Superior temporal gyrus (tissue), 1 donor: Measurements from ENCODE around the gene C16orf96.

Experiments used
- DNase-seq: peaks from one replicate; pipeline ENCODE4 v3.0.0-alpha.2; 2016; ENCODE audit errors: extremely low spot score

C16orf96 gene

DNA sequence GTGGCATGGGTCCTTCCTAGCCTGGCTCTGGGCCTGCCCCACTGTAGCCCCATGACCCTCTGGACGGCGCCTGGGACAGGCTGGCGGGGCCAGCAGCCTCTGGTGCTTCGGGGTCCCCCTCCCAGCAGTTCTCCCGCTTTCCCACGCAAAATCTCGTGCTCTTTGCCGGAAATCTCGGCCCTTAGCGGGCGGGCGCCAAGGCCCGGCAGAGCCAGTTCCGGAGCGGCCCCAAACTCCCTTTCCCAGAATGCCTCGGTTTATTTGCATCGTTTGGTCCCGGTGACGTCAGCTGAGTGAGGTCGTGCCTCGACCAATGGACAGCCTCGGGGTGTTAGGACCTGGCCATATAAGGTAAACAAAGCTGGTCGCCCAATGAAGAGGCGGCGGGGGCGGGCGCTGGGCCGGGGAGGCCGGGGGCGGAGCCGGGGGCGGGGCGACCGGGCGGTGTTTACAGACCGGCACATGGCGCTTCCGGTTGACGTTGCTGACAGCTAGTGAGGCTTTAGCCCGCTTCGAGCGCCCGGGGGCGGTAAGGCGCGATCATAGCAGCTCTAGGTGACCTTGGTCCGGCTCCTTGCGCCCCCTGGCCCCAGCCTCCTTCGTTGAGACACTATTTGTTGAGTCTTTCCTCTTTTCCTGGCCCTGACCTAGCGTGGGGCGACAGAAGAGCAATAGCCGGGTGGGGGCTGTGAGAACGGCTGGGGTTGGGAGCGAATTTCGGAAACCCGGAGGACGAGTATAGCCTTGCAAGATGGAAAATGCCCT, 60.1 kb downstream of the C16orf96 start:
- DNase-seq, result peak; percentile 100

DNA sequence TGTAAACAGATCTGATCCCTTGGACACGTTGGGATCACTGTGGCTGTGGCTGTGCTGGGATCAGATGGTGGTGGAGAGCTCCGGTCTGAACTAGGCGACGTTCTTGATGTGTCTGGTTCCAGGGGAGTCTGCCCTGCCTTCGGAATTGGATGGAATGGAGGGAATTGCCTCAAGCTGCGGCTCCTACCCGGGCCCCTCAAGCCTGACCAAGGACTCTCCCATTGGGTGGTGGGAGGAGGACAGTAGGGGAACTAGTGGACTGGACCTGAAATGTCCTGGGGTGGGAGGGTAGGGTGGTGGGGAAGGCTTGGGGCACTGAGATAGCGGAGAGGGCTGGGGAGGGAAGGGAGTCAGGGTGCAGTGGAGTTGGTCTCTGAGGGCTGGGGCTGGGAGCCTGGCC, 61.7 kb downstream of the C16orf96 start:
- DNase-seq, result no peak

DNA sequence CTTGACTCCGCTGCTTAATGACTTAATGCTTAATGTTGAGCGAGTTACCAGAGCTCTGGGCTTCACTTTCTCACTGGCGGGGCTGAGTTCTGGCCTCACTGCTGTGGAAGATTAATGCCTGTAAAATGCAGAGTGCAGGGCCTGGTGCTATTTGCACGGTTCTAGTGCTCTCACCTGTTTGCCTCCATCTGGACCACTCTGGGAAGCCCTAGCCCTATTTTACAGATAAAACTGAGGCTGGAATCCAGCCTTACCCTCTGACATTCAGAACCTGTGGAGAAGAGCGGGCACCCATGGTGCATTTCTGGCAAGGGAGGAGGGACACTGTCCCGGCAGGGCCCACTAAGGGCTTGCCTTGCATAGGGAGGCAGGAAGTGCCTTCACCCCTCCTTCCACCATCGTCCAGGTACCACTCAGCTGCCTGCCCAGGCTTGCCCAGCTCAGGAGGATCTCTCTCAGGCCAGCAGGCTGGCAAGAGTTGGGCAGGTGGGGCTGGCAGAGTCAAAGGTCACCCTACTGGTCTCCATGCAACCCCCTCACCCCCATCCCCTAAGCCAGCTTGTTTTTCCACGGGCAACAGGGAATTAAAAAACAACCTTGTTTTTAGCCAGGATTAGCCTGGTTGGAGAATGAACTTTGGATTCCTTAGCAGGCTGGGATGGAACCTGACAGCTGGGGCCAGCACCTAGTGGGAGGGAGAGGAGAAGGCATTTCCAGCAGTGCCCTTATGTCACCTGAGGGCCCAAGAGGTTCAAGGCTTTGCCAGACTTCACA, 62.7 kb downstream of the C16orf96 start:
- no peak for DNase-seq

DNA sequence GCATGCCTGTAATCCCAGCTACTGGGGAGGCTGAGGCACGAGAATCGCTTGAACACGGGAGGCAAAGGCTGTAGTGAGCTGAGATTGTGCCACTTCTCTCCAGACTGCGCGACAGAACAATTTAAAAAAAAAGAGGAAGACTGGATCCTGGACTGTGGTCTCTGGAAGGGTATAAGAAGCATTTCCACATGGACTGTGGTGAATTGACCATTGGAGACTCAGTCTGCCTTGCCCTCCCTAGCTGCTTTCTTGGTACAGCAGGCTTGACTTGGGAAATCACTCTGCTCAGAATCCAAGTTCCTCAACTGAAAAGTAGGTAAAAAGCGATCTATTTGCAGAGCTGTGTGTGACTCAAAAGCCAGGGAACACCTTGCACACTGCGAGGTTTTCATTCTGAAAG, 67.5 kb downstream of the C16orf96 start:
- no peak for DNase-seq

DNA sequence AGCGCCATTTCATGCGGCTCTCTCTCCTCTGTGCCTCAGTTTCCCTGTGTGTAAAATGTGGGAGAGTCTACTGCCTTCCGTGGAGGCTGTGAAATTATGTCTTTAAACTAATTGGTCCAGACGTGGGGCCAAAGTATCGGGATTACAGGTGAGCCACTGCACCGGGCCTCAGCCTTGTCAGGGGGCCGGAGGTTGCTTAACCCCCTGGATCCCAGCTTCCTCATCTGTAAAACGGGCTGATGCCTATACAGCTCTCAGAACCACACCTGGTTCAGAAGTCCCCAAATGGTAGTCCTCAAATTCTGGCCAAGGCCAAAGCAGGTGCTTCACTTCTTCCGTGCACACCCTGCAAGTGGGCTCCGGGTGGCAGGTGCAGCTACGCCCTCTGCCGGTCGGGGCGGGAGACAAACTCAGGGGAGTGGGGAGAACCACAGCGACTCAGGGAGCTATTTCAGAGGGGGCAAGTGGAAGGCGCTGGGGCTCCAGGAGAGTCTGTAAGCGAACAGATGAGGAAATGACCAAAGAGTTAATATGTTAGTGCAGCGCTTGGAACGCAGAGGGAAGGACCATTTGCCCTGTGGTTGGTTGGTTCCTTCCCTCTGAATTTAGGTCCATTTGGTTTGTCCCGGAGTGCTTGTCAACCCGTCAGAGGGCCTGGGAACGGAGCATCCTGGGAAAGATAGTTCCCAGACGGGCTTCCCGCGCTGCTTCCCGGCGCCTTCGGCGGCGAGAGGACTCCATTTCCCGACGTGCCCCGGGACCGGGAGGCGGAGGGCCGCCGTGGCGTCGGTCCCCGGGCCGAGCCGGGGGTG, 68.1 kb downstream of the C16orf96 start, which contains the start of gene MGRN1:
MGRN1 (plus strand) TSS at position 812 of the 812 bp plus-strand sequence. CDS start 135 bp downstream, outside the sequence.
- peak; percentile 98 for DNase-seq

DNA sequence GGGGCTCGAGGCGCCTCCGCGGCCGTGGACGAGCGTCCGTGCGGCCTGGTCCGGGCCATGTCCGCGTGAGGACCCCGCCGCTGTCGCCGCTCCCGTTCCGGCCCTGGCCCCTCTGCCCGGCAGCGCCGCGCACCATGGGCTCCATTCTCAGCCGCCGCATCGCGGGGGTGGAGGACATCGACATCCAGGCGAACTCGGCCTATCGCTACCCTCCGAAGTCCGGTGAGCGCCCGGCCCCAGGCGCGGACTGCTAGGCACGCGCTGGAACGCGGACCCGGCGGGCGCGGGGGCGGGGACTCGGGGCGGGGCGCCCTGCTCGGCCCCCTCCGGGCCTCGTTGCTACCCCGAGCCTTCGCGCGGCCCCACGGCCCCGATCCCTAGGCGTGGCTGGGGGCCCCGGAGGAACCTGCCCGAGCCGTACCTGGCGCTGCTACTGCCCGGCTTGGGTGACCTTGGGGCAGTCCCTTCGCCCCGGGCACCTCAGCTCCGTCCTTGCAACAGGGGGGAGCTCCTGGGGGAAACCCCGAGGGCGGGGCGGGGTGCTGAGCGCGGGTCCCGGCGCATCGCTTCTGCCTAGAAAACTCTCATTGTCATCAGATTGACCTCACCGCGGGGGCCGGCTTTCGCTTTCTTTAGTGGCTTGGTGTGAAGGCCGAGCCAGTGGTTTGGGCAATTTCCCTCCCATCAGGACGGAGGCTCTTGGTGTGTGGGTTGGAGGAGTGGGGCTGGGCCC, 68.9 kb downstream of the C16orf96 start:
- DNase-seq, result peak; percentile 40

DNA sequence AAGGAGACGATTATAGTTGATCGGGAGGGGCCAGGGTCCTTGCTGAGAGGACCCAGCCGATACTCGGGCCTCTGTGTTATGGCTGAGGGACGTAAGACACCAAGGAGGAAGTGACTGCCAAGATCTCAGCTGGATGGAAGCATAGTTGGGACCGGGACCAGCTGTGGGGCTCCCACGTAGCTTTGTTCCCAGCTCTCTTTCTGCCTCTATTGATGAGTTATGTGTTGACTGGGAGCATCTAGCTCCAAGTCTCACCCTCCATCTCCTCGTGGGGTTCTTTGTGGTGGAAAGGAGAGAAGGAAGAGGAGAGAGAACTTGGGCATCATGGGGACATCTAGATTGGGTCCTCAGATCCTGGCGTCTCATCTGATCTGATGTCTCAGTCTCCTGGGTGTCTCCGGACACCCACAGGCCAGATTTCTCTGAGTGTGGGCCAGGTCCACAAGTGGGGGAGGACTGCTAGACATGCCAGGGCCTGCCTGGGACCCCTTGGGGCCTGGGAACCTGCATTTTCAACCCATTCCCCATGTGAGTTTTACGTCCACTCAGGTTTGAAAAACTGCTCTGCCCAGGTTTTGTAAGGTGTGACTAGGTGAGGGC, 69.5 kb downstream of the C16orf96 start:
- no peak for DNase-seq

DNA sequence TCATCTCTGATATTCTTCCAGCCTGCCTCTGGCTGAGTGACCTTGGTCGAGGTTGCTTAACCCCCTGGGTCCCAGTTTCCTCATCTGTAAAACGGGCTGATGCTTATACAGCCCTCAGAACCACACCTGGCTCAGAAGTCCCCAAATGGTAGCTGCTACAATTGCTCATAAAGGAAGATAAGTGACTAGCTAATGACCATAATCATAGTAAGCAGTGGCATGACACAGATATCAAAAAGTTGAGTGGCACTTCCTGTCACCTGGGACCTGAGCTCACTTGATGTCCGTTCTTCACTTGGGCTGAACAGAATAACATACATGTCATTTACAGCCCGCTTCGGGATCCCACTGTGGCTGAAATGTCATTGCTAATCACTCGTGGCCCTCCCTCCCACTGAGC, 70.3 kb downstream of the C16orf96 start:
- DNase-seq, result no peak

DNA sequence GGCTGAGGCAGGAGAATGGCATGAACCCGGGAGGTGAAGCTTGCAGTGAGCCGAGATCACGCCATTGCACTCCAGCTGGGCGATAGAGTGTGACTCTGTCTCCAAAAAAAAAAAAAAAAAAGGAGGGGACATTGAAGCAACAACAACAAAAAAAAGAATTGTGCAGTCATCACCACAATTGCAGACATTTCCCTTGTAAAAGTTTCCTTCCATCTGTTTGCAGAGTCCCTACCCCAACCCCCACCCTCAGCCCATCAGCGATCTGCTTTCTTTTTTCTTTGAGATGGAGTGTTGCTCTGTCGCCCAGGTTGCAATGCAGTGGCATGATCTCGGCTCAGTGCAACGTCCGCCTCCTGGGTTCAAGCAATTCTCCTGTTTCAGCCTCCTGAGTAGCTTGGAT, 72.1 kb downstream of the C16orf96 start:
- no peak for DNase-seq

DNA sequence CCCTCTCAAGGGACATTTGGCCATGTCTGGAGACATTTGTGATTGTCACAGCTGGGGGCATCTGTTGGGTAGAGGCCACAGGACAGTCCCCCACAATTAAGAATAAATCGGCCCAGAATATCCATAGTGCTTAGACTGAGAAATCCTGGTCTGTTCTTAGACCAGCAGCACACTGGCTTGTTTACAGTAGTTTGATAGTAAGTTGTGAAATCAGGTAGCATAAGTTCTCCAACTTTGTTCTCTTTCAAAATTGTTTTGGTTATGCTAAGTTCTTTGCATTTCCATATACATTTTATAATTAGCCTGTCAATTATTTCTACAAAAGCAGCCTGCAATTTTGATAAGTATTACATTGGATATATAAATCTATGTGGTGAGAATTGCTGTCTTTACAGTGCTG, 75.3 kb downstream of the C16orf96 start:
- no peak for DNase-seq

DNA sequence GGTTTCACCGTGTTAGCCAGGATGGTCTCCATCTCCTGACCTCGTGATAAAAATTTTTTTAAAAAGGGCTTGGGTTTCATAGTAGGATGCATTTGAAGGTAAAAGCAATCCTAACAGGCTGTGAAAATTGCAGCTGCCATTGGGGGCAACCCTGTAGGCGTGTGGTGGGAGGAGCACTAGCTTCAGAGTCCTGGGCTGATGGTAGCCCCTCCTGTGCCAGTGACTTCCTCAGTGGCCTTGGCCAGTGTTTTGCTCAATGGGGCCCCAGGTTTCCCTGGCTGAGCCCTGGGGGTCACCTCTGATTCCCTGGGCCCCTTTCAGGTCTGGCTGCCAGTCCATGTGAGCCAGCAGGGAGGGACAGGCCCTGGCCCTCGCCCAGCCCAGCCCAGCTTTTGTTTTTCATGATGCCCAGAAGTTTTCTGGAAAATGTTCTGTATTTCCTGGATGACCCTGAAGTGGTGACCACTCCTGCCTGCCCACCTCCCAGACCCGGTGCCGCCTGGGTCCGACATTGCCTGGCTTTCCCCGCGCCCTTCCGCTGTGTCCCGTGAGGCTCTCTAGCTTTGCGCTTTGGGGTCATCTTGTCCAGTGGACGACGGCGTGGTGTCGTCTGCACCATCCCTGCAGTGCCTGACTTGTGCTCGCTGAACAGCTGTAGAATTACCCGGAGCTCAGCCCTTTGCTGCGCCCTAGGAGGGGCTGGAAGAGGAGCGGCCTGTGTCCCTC, 77.9 kb downstream of the C16orf96 start:
- DNase-seq, result no peak

DNA sequence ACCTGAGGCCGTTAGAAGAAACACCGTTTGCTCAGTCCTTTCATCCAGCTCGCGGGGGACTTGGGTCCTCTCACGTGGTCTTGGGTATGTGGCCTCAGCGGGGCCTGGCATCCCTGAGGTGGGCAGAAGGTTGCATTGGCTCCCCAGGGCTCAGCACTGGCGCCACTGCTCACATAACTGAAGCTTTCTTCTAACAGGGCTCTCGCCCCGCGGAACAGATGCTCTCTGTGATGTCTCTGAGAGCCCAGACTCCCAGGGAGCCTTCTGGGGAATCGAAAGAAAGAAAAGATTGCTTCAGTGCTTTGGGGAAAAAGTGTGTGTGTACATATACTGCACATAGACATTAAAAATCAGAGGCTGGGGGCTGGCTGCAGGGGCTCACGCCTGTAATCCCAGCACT, 78.6 kb downstream of the C16orf96 start:
- DNase-seq, result no peak

DNA sequence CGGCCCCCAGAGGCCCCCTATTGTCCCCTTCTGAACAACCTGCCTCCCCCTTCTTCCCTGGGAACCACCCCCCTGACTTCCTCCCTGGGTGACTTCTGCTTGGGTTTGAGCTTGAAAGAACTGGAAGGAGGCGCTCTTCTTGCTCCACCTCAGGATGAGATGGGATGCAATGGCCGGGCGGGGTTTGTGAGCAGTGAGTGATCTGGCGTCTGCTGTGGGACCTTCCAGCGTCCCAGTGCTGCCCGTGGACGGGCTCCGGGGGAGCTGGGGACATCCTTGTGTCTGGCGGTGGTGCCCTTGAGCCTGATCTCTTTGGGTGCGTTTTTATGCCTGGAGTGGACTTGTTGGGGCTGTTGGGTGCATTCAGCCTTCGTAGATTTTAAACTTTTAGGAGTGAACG, 80.1 kb downstream of the C16orf96 start:
- DNase-seq, result no peak

DNA sequence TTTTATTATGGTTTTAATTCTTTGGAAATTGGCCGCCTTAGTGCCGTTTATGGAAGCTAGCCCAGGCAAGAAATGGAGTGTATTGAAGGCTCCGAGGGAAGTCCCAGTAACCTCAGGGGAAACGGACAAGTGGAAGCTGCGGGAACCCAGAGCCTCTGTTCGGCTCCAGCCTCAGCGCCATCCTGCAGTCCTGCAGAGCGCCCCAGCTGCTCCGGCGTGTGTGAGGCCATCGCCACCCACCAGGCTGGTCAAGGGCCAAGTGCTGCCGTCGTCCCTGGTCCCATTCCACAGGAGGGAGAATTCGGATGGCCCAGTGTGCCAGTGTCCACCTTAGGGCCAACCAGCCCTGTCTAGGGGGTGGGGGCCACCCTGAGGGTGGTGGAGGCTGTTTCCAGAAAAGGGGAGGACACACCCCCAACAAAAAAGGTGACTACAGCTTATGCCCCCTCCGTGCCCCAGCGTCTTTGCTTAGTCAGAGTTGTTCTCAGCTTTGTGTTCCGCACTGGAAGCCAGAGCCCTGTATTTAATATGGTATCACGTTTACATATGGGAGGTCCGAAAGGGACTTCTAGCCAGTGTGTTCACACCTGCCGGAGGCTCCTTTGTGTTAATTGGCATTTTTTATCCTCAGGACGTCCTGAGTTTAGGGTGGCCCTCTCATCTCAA, 81.5 kb downstream of the C16orf96 start:
- no peak for DNase-seq

DNA sequence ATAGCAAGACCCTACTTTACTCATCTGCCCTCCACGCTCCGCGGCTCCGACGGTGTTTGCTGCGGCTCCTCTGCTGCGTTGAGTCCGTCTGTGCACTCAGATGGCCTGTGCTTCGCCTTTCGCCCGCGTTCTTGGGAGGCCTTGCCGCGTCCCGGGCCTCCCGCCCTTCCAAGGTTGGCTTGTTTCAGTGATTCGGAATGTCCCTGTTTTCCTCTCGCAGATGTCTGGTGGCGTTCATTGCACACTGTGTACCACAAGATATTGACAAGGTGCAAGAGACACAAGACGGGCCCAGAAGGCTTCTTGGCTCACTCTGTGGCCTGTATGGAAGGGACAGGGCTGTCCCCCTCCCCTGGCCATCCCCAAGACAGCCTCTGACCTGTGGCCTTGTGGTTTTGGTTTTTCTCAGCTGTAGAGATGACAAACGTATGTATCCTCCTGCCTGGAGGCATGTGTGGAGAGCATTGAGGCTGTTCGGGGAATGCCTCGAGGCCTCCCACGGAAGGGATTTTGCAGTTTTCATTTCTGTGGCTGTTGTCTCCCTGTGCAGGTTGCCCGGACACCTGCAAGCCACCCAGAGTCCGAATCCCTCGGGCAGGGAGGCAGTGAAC, 83.9 kb downstream of the C16orf96 start:
- DNase-seq, result no peak

DNA sequence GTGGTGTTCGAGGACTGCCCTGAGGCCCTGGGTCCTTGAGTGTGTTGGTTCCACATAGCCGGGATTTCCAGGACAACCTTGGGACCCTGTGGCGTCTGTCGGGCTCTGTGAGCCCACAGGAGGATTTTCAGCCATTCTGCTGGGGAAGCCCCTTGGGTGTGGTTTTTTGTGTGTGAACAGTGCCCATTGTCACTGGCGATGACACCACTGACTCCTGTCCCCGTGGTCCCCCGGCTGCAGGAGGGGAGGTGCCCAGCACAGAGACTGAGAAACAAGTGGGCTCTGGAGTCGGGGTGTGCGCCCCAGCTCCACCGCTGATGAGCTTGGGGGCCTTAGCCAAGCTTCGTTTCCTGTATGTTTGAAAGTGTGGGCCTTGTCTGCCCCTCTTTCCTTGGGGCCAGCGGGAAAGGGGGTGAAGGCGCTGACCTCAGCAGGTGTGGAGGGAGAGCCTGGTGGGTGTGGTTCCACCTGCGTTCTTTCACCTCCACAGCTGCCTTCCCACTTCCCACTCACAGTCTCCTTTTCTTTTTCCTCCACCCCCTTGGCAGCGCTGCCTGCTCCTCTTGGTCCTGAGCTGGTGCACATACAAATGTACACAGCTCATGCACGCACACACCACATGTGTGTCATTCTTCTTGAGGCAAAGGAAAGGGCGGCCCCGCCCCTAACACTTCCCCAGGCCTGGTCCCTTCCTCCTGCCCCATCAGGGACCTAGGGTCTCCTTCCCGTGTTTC, 84.6 kb downstream of the C16orf96 start:
- no peak for DNase-seq

DNA sequence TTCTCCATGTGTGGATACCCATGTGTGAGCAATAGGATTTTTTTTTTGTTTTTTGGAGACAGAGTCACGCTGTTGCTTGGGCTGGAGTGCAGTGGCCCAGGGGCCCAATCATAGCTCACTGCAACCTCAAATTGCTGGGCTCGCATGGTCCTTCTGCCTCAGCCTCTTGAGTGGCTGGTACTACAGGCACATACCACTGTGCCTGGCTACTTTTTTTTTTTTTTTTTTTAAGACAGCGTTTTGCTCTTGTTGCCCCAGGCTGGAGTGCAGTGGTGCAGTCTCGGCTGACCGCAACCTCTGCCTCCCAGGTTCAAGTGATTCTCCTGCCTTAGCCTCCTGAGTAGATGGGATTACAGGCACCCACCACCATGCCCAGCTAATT, 85.2 kb downstream of the C16orf96 start:
- DNase-seq, result no peak

DNA sequence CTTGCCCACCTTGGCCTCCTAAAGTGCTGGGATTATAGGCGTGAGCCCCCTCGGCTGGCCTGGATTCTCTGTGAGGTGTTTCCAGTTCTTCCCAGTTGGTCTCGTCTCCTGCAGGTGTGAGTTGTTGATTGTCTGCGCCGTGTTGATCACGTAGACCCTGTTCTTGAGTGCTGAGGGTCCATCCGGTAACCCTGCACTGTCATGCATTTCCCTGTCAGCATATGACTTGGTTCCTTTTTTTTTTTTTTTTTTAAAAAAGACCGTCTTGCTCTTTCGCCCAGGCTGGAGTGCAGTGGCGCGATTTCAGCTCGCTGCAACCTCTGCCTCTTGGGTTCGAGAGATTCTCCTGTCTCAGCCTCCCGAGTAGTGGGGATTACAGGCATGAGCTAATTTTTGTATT, 85.8 kb downstream of the C16orf96 start:
- DNase-seq, result no peak
